H9 (cell line): Measurements from ENCODE around the gene LYPLA2. TPM values are rescaled to one million over a fixed set of nuclear protein-coding genes. Genes with fewer than 3 reads are reported as not detected.

ENCODE experiments used
- DNase-seq: peaks from one replicate; pipeline ENCODE4 v3.0.0-alpha.2; 2017
- H2AFZ ChIP-seq: one replicate; pipeline ENCODE4 v1.6.1; 2013; ENCODE audit warnings: mild to moderate bottlenecking, low read length, control low read depth, moderate library complexity
- H2AK5ac ChIP-seq: 2 replicates; pipeline ENCODE4 v1.6.1; 2013; ENCODE audit warnings: low read length, control low read depth, mixed read lengths; ENCODE audit not compliant: insufficient read length
- H2BK120ac ChIP-seq: one replicate; pipeline ENCODE4 v1.6.1; 2013; ENCODE audit warnings: low read depth, mild to moderate bottlenecking, low read length, control low read depth, inconsistent platforms; ENCODE audit not compliant: poor library complexity, severe bottlenecking
- H2BK12ac ChIP-seq: 2 replicates; pipeline ENCODE4 v1.6.1; 2013; ENCODE audit warnings: low read length, control low read depth, mixed read lengths, low read depth; ENCODE audit not compliant: insufficient read length
- H2BK15ac ChIP-seq: 2 replicates; pipeline ENCODE4 v1.6.1; 2013; ENCODE audit warnings: low read depth, low read length, control low read depth
- H2BK20ac ChIP-seq: one replicate; pipeline ENCODE4 v1.6.1; 2013; ENCODE audit warnings: low read depth, mild to moderate bottlenecking, low read length, control low read depth, inconsistent platforms; ENCODE audit not compliant: poor library complexity, severe bottlenecking
- H2BK5ac ChIP-seq: 2 replicates; pipeline ENCODE4 v1.6.1; 2013; ENCODE audit warnings: low read length, control low read depth, mixed read lengths; ENCODE audit not compliant: insufficient read length
- H3K14ac ChIP-seq: 2 replicates; pipeline ENCODE4 v1.6.1; 2013; ENCODE audit warnings: low read length, control low read depth; ENCODE audit not compliant: insufficient read depth
- H3K18ac ChIP-seq: 2 replicates; pipeline ENCODE4 v1.6.1; 2013; ENCODE audit warnings: low read depth, mild to moderate bottlenecking, mixed read lengths, low read length, control low read depth; ENCODE audit not compliant: insufficient read length
- H3K23ac ChIP-seq: 2 replicates; pipeline ENCODE4 v1.6.1; 2013; ENCODE audit warnings: low read length, control low read depth, mixed read lengths, low read depth; ENCODE audit not compliant: insufficient read length
- H3K23me2 ChIP-seq: 2 replicates; pipeline ENCODE4 v1.6.1; 2013; ENCODE audit warnings: low read depth, mild to moderate bottlenecking, mixed read lengths, low read length, control low read depth; ENCODE audit not compliant: insufficient read length, poor library complexity, severe bottlenecking
- H3K27ac ChIP-seq: 2 replicates; pipeline ENCODE4 v1.5.1; 2013; ENCODE audit warnings: low read length, control low read depth, mixed read lengths, low read depth; ENCODE audit not compliant: insufficient read length
- H3K27me3 ChIP-seq: 2 replicates; pipeline ENCODE4 v1.6.1; 2013; ENCODE audit warnings: low read length, control low read depth, inconsistent platforms; ENCODE audit not compliant: insufficient read depth
- H3K4ac ChIP-seq: 2 replicates; pipeline ENCODE4 v1.6.1; 2013; ENCODE audit warnings: low read depth, mild to moderate bottlenecking, control low read depth, inconsistent platforms, low read length, moderate library complexity
- H3K4me1 ChIP-seq: 2 replicates; pipeline ENCODE4 v1.6.1; 2013; ENCODE audit warnings: low read length, control low read depth, inconsistent platforms; ENCODE audit not compliant: insufficient read depth
- H3K4me2 ChIP-seq: 2 replicates; pipeline ENCODE4 v1.6.1; 2013; ENCODE audit warnings: low read length, control low read depth, mixed read lengths; ENCODE audit not compliant: insufficient read length, insufficient read depth
- H3K56ac ChIP-seq: 2 replicates; pipeline ENCODE4 v1.6.1; 2013; ENCODE audit warnings: low read depth, mild to moderate bottlenecking, mixed read lengths, low read length, control low read depth; ENCODE audit not compliant: insufficient read length
- H3K79me1 ChIP-seq: 2 replicates; pipeline ENCODE4 v1.6.1; 2013; ENCODE audit warnings: low read depth, mild to moderate bottlenecking, moderate library complexity, low read length, control low read depth, inconsistent platforms; ENCODE audit not compliant: insufficient read depth, poor library complexity, severe bottlenecking
- H3K79me2 ChIP-seq: 2 replicates; pipeline ENCODE4 v1.6.1; 2013; ENCODE audit warnings: low read length, control low read depth, inconsistent platforms; ENCODE audit not compliant: insufficient read depth
- H3K9ac ChIP-seq: 2 replicates; pipeline ENCODE4 v1.6.1; 2013; ENCODE audit warnings: low read length, control low read depth, mixed read lengths; ENCODE audit not compliant: insufficient read length; ENCODE audit errors: extremely low read depth
- H3K9me3 ChIP-seq: one replicate; pipeline ENCODE4 v1.6.1; 2013; ENCODE audit warnings: low read depth, low read length, inconsistent platforms; ENCODE audit not compliant: control insufficient read depth
- H3T11ph ChIP-seq: one replicate; pipeline ENCODE4 v1.6.1; 2013; ENCODE audit warnings: mild to moderate bottlenecking, low read length, control low read depth, inconsistent platforms
- H4K20me1 ChIP-seq: one replicate; pipeline ENCODE4 v1.6.1; 2013; ENCODE audit not compliant: control insufficient read depth, insufficient read length, insufficient read depth
- H4K5ac ChIP-seq: 2 replicates; pipeline ENCODE4 v1.6.1; 2013; ENCODE audit warnings: low read depth, mild to moderate bottlenecking, mixed read lengths, low read length, control low read depth; ENCODE audit not compliant: insufficient read length
- H4K8ac ChIP-seq: replicated peaks from 2 replicates; pipeline ENCODE4 v1.6.1; 2013; ENCODE audit warnings: low read length, control low read depth, mixed read lengths, low read depth; ENCODE audit not compliant: insufficient read length
- H4K91ac ChIP-seq: 2 replicates; pipeline ENCODE4 v1.6.1; 2013; ENCODE audit warnings: low read depth, mild to moderate bottlenecking, moderate library complexity, mixed read lengths, low read length, control low read depth; ENCODE audit not compliant: insufficient read length
- H3K27ac Mint-ChIP-seq, 3 experiments: 2 replicates in 2 of 3; 3 replicates in 1 of 3; pipeline ENCODE4 v1.8.0; 2020 to 2021; ENCODE audit warnings: mixed read lengths in 3 of 3, mild to moderate bottlenecking in 1 of 3, moderate library complexity in 1 of 3
- H3K27me3 Mint-ChIP-seq: 2 replicates; pipeline ENCODE4 v1.8.0; 2021; ENCODE audit warnings: low read depth, mild to moderate bottlenecking, moderate library complexity, mixed read lengths
- H3K36me3 Mint-ChIP-seq, 3 experiments: 2 replicates in 2 of 3; 3 replicates in 1 of 3; pipeline ENCODE4 v1.8.0; 2020 to 2021; ENCODE audit warnings: low read depth in 3 of 3, mixed read lengths in 3 of 3; ENCODE audit not compliant: insufficient read depth in 1 of 3
- H3K4me1 Mint-ChIP-seq, 2 experiments: 2 replicates each; pipeline ENCODE4 v1.8.0; 2020; ENCODE audit warnings: mixed read lengths in 2 of 2
- H3K4me3 Mint-ChIP-seq, 2 experiments: 2 replicates in 1 of 2; 3 replicates in 1 of 2; pipeline ENCODE4 v1.8.0; 2020 to 2021; ENCODE audit warnings: mild to moderate bottlenecking in 2 of 2, mixed read lengths in 2 of 2, moderate library complexity in 1 of 2
- H3K9me3 Mint-ChIP-seq, 2 experiments: 2 replicates in 1 of 2; 3 replicates in 1 of 2; pipeline ENCODE4 v1.8.0; 2020; ENCODE audit warnings: mild to moderate bottlenecking in 2 of 2, mixed read lengths in 2 of 2, moderate library complexity in 1 of 2
- CTCF ChIP-seq: fragments of 200-600 bp; sonication (generic); conservative IDR thresholded peaks from 3 replicates; pipeline ENCODE4 v1.8.0; 2021; ENCODE audit warnings: antibody characterized with exemption, mild to moderate bottlenecking
- WGBS: extraction: QIAGEN DNeasy Blood & Tissue Kit; methylation state at CpG from one replicate; pipeline ENCODE4 v1.1.7; 2013; ENCODE audit warnings: missing lambda C conversion rate, low lambda C conversion rate, mixed read lengths; ENCODE audit not compliant: insufficient read length; ENCODE audit errors: extremely low coverage; 5-methylcytosine and 5-hydroxymethylcytosine counted together
- total RNA-seq: library from RNA; stranded (reverse); gene quantifications from 2 replicates; pipeline ENCODE4 v1.2.1, GENCODE V29; 2021

LYPLA2 gene
- total RNA-seq, 1 experiment from 2014 or later, result 118 TPM

GRCh38 chr1:23837908-23838307, 47.0 kb downstream of the LYPLA2 start:
- H4K5ac ChIP-seq, result no peak overlapping the region
- H3K4me1 ChIP-seq, result no peaks in the 10 kb centered on the region; the same call in 1 of the 2 replicates
- H2BK12ac ChIP-seq, result no peak overlapping the region
- WGBS, result no CpG with 5 or more reads among the region's 13 CpGs
- no peak overlapping the region for H3K18ac ChIP-seq
- H3K27ac ChIP-seq, result no peak overlapping the region
- no peaks in the 10 kb centered on the region for H4K20me1 ChIP-seq
- Mint-ChIP-seq H3K4me3 (peak overlapping the region; percentile 54 to 80), H3K9me3 (no peaks in the 10 kb centered on the region), H3K4me1 (peaks cover 9 to 11% of the 10 kb centered on the region in 2 experiments), H3K27me3 (peaks cover 25% of the 10 kb centered on the region), H3K36me3 (no peaks in the 10 kb centered on the region), H3K27ac (no peak overlapping the region)
- H2AK5ac ChIP-seq, result no peak overlapping the region
- H2BK120ac ChIP-seq, result no peak overlapping the region
- H3T11ph ChIP-seq, result no peak overlapping the region
- H3K79me2 ChIP-seq, result no peaks in the 10 kb centered on the region
- no peaks in the 10 kb centered on the region for H3K9me3 ChIP-seq
- no peak overlapping the region for H2BK20ac ChIP-seq
- H2BK15ac ChIP-seq, result no peak overlapping the region
- no peak overlapping the region for H3K9ac ChIP-seq
- no peak overlapping the region for H3K23ac ChIP-seq
- no peak overlapping the region for H2BK5ac ChIP-seq
- H3K23me2 ChIP-seq, result peaks cover 8% of the 10 kb centered on the region
- H4K91ac ChIP-seq, result no peak overlapping the region
- no peak overlapping the region for H3K56ac ChIP-seq
- no peak overlapping the region for H2AFZ ChIP-seq
- H3K4ac ChIP-seq, result no peak overlapping the region
- H4K8ac ChIP-seq, result no peak overlapping the region
- peak overlapping the region; percentile 73 for H3K4me2 ChIP-seq
- peaks cover 3% of the 10 kb centered on the region; the same call in 1 of the 2 replicates for H3K27me3 ChIP-seq
- peak; percentile 31 for DNase-seq
- H3K79me1 ChIP-seq, result no peaks in the 10 kb centered on the region
- H3K14ac ChIP-seq, result no peak overlapping the region
- no peak for TF ChIP-seq CTCF
